NCI-H82 (cell line): ENCODE results near the gene SLC37A2.
"Not testable (repeated sequence)": the region's sequence is repeated elsewhere in the genome, so short reads cannot be mapped to it uniquely, and the experiment has no call there.

Experiments
- DNase-seq: peaks from one replicate; lab custom pipeline; 2025; lab: John Stamatoyannopoulos, UW

SLC37A2 gene

DNA sequence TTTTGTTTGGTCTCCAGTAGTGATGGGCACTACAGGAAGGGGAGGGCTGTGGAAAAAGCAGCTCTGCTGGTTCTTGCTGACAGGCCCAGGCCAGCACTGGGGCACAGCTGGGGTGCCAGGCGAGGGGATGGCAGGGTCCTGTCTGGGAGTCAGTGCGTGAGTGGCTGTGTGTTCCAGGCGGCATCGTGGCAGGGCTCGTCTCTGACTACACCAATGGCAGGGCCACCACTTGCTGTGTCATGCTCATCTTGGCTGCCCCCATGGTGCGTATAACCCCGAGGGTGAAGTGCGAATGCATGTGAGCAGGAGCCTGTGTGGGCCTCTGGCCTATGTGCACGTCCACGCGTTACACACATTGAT is 20.9 kb downstream of the SLC37A2 start:
- DNase-seq = no peak

DNA sequence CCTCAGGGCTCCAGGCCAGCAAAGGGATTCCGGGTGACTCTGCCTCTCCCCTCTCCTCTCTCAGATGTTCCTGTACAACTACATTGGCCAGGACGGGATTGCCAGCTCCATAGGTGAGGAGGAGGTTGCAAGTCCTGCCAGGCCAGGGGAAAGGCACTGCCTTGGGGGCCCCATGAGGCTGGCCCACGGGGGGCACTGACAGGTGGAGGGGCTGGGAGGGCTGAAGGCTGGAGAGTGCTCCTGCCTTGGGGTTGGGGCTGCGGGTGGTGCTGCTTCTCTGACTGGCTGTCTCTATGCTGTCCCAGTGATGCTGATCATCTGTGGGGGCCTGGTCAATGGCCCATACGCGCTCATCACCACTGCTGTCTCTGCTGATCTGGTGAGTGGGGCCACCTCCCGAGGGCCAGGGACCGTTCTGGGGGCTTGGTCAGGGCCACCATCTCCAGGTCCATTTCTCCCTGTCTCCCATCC is 21.7 kb downstream of the SLC37A2 start:
- no peak for DNase-seq

DNA sequence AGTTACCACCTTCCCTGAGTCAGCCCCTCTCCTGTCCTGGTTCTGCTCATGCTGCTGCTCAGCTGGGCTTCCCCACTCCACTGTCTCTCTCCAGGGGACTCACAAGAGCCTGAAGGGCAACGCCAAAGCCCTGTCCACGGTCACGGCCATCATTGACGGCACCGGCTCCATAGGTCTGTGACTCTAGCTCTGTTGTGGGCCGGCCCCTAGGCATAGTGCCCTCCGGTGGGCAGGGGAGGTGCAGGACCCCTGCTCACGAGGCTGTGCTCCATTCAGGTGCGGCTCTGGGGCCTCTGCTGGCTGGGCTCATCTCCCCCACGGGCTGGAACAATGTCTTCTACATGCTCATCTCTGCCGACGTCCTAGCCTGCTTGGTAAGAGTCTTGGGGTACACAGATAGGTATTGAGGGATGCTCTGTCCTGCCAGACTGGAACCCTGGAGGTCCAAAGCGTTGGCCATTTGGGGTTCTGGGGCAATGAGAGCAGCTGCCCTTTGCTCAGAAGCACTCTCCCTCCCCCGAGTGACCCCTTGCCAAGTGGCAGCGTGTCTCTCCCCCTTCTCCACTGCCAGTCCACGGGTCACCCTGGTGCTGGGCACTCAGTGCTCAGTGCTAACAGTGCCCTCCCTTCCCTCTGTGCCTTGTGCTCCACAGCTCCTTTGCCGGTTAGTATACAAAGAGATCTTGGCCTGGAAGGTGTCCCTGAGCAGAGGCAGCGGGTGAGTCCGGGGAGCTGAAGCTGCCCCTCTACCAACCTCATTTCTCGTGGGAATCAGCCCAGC is 22.4 kb downstream of the SLC37A2 start:
- peak; percentile 12 for DNase-seq

DNA sequence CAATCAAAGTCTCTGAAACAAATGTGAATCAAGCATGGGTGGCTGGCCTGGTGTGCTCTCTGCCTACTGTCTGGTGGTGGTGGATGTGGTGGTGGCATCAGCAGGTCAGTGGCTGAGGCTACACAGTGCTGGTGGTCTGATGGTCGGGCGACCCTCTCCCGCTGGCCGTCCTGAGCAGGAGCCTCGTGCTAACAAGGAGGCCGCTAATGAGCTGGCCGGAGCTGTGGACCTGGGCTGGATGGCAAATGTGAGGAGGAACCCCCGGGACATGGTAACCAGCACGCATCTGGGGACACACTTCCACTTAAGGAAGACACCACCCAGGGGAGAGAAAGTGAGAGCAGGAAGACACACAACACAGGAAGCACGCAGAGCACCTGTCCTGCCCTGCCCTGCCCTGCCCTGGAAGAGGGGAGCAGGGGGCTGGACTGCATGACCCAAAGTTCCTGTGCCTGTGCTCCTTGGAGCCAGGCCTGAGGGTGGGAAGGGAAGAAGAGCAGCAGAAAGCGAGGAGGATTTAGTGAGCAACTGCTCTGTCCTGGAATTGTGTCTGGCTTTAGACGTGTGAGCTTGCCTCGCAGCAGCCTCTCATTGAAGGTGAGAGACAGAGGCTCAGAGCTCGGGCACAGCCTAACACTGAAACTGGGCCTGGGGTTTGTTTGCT is 23.7 kb downstream of the SLC37A2 start:
- DNase-seq = no peak

DNA sequence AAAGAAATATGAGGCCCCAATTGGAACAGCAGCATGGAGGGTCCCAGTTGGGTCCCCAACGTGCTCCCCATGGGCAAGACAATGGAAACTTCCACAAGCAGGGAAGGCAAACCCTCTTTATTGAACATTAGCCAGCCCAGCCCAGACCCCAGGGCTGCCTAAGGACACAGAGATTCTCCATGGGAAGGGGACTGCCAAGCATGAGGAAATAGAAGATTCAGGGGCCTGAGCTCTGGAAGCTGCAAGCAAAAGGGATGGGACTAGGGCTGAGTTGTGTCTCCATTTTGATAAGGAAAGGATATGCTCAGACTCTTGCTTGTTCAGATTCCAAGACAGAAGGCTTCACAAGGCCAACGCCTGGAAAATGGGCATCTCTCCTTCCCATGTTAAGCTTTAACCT is 25.0 kb downstream of the SLC37A2 start:
- DNase-seq = no peak

DNA sequence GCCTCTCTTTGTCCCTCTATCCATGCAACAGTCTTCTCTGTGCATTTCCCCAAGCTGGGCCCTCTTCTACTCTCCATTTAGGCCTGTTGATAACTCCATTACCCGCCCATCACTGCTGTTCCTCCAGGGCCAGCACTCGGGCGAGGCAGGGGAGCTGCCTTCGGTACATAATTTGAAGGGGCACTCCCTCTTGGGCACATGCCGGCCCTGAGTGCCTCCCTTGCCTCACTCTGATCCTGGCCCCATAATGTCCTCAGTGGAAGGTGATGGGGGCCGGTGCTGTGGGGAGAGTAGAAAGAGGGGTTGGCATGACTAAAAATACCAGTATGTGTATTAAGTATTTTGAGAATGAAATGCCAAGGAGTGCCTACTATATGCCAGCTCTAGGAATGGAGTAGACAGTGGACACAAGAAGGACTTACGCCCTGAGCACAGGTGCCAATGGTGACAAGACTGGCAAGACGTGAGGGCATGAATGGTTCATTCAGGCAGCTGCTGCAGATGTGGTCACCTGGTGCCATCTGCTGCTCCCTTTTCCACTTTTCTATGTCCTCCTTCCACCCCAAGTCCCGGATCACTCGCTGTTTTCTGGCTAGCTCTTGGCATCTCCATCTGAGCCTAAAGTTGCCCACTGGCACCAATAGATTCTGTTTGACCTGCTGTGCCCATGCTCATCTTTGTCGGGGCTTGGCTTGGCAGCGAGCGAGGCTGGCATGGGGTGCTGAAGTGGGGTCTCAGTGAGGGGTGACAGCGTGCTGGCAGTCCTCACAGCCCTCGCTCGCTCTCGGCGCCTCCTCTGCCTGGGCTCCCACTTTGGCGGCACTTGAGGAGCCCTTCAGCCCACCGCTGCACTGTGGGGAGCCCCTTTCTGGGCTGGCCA is 25.7 kb downstream of the SLC37A2 start:
- no peak for DNase-seq

DNA sequence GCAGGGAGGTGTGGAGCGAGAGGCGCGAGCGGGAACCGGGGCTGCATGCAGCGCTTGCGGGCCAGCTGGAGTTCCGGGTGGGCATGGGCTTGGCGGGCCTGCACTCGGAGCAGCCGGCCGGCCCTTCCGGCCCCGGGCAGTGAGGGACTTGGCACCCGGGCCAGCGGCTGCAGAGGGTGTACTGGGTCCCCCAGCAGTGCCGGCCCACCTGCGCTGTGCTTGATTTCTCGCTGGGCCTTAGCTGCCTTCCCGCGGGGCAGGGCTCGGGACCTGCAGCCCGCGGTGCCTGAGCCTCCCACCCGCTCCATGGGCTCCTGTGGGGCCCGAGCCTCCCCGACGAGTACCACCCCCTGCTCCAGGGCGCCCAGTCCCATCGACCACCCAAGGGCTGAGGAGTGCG is 26.4 kb downstream of the SLC37A2 start:
- not testable (repeated sequence) for DNase-seq

DNA sequence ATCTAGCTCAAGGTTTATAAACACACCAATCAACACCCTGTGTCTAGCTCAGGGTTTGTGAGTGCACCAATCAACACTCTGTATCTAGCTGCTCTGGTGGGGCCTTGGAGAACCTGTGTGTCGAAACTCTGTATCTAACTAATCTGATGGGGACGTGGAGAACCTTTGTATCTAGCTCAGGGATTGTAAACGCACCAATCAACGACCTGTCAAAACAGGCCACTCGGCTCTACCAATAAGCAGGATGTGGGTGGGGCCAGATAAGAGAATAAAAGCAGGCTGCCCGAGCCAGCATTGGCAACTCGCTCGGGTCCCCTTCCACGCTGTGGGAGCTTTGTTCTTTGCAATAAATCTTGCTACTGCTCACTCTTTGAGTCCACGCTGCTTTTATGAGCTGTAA is 27.0 kb downstream of the SLC37A2 start:
- DNase-seq = not testable (repeated sequence)

DNA sequence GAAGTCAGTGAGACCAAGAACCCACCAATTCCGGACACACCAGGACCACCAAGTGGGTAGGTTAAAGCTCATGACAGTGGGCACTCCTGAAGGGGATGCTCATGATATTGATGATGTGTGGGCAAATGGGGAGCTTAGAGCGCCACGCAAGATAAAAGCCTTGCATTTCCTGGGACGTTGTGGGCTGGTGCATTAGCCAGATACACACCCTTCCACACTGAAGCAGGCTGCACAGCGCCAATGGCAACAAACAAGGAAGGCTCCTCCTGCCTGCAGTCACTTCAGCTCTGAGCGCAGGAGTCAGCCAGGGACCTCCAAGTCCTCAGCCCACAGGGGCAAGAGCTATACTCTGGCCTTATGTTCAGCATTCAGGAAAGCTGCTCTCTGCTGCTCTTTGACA is 27.7 kb downstream of the SLC37A2 start:
- no peak for DNase-seq

DNA sequence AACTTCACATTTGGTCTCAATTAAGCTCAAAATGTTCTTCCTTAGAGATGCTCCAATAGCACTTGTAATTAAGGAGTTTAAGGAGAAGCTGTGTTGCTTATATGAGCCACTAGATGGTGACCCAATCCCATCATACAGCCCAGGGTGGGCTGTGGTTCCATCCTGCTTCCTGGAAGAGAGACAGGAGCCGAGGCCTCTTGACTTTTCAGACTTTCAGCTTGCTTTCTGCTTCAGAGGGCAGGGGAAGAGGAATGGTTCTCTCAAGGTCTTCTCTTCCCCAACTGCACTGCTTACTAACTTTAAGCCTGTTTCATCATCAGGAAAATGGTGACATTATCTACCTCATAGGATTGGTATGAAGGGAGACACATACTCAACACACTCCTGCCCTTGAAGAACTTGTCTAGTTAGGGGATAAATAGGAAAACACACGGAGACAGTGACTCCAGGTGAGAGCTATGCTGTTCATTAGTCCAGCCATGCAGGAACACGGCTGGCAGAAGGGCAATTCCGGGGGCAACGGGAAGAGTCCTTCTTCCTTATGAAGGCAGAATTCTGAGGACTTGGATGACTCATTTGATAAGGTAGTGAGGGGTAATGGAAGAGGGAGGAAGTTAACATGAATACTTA is 28.3 kb downstream of the SLC37A2 start:
- peak; percentile 82 for DNase-seq

DNA sequence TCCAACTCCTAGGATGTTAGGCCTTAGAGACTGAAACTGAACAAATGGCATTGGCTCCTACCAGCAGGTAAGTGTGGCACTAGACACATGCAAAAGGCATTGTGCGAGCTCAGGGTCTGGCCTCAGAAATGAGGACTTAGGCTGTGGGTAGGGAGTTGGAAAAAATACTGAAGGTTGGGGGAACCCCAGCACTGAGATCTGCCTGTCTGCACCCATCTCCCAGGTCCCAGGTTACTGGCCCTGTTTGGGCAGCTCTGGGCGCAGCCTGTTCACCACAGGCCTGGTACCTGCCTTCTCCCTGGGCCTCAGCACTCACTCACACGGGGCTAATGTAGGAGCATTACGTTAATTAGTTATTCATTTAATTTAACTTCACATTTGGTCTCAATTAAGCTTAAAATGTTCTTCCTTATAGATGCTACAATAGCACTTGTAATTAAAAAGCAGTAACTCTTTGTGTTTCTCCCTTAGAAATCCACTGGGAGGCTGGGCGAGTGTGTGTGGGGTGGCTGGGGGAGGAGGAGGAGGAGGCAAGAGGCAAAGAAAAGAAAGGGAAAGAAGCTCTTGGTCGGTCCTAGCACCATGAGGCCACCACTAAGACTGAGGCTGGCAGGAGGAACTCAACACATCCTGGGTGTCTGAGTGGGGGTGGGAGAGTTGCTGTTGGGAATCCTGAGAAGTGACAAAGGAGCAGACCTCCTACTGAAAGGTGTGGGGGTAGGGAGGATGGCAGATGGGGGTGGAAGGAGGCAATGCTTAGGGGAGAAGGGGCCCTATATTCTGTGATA is 29.0 kb downstream of the SLC37A2 start:
- no peak for DNase-seq

DNA sequence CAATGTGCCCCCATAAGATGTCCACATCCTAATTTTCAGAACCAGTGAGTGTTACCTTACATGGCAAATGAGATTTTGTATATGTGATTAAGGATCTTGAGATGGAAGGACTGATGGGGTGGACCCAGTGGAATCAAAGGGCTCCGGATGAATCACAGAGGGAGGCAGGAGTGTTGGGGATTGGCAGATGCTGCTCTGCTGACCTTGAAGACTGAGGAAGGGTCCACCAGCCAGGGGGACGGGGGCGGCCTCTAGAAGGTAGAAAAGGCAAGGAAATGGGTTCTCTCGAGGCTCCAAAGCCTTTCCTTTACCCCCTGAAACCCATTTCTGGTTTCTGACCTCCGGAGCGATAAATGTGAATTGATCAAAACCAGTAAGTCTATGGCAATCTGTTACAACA is 29.6 kb downstream of the SLC37A2 start:
- no peak for DNase-seq

DNA sequence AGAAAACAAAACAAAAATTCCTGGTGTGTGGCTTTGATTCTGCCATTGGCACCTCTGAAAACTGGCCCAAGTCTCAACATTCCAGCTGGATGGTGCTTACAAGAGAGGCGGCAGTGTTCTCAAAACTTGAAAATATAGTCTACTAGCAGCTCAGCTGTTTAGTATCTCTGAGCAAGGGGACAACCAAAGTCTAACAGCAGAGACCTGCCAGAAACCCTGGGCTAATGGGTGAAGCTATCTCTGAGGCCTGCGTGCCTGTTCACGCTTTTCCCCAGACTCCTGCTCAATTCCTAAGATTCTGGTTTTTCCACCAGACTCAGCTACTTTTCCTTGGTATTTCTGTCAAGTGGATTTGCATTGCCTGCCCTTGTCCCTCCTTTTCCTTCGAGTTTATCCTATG is 30.4 kb downstream of the SLC37A2 start:
- DNase-seq = no peak

DNA sequence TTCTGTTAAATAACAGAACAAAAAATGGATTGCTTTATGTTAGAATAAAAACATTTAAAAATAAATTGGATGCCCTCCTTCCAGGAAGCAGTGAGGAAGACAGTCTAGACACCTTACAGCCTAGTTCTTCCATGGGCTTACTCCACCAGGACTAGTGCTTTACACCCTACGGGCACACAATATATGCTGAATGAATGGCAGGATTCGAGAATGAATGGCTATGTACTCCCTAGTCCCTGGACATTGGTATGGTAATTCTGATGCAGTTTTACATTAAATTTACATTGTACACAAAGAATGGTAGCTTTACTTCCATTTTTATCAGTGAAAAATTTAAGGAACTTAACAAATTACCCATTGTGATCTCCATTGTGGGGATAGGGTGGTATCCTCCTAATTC is 31.6 kb downstream of the SLC37A2 start:
- no peak for DNase-seq

DNA sequence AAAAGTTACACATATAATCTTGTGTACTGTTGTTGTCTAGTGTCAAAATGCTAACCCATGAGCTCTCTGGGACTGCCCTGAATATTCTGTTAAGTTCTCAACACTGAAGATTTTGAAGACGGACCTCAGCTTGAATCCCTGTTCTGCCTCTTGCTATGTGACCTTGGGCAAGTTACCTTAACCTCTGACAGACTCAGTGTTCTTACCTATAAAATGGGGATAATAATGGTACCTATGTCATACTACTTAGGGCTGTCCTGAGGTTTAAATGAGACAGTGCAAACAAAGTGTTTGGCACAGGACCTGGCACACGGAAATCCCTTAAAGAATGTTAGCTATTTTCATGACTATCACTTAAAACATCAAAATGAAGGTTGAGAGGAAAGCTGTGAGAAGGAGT is 37.0 kb downstream of the SLC37A2 start:
- no peak for DNase-seq

DNA sequence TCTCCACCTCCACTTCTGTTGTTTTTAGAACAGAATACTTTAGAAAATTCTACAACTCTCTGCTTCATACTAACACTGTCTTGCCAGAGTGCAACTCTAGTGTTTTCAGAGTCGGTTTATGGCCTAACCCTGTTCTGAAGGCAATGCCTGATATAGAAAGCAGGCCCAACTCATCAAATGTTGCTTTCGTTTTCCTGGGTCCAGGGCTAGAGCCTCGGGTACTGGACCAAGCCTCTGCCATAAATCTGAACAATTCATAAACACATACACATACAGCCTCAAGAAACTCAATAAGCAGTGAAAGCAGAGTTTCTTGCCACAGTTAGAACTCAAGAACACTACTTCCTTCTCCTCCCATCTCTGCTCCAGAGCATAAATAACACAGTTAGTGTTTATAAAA is 38.5 kb downstream of the SLC37A2 start:
- DNase-seq = no peak

DNA sequence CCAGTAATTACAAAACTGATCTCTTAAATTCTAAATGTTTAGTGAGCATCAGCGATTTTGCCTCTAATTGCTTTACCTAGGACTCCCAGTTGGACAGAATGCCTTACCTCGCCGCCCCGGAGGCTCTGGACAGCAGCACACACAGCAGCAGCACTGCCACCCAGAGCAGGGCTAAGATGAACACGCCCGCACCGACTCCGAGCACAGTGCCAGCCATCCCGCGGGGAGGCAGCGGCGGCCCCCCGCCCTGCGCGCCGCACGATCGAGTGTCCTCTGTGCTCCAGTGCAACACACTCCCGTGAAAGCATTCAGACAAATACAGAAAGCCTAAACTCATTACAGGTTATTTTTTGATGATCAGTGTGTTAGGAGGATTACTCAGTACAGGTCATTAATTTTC is 38.9 kb downstream of the SLC37A2 start:
- DNase-seq = no peak

DNA sequence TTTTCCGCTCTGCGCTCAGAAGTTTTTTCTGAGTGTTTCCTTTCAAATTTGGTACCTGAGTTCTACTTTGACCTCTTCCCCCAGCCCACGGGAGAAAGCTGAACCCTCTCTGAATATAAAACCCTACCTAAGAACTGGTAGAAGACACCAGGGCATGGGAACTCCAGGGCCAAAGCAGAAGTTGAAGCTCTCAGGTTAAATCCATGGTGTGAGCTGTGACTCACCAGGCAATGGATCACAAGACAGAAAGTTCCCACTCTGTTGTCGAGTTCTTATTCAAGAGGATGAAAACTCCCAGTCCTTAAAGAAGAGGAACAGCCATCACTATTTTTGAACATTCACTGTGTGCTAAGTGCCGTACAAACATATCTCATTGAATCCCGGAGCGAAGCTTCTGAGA is 39.4 kb downstream of the SLC37A2 start:
- DNase-seq = no peak

DNA sequence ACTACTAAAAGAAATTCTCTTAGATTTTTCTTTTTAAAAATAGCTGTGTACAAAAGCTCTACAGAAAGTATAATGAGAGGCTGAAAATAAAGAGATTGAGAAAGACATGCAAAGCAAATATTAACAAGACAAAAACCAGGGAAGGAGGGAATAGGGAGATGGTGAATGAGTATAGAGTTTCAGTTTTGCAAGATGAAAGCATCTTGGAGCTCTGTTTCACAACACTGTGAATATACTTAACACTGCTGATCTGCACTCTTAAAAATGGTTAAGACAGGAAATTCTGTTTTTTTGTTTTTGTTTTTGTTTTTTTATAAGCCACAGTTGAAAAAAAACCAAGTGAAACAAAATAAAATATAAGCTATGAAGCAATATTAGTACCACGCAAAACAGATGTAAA is 42.8 kb downstream of the SLC37A2 start:
- no peak for DNase-seq

DNA sequence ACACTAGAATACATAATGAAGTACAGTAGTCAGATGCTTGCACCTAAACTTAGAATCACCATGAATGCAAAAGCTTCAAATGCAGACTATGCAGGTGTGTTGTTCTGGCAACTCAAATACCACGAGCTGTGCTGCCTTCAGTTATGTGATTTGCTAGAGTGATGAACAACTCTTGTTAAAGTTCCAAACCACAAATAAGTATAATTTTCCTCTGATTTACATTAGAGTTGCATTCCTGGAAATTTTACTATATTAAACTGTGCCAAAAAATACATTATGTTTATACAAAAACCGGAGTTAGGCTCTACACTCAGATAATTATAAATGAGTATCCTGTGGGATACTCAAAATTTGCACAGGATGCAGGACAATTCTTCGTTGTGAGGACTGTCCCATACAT is 45.4 kb downstream of the SLC37A2 start:
- no peak for DNase-seq

DNA sequence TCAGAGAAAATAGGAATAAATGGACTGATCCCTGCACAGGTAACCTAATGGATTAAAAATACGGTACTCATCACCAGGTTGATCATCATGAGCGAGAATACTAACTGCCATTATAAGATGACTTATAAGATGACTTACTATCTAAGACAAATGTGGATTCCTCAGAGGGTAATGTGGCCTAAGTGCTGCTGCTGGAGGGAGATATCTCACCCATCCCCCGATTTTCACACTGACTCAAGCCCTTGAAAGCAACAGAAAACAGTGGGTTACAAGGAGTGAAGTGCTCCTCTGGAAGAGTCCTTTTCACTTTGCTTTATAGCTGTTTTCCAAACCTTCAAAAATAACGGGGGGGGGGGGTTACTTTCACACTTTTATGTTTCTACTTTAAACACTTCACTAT is 47.4 kb downstream of the SLC37A2 start:
- peak; percentile 14 for DNase-seq

DNA sequence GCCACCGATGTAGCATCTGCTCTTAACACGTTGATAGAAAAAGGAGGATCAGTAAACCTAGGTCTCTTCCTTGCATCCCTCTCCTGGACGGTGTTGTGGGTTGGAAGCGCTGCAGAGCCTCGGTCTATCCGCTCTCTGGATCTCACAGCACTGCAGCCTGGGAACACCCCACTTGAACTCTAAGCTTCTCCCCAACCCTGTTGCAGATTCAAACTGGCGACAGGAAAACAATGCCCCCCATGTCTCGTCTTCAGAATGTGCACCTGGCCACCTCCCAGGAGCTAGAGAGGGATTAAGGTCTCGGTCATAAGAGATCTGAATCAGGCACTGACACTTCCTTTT is 47.9 kb downstream of the SLC37A2 start:
- DNase-seq = peak; percentile 65
